GM21723 (cell line): ENCODE measurements around the gene ZNF546.

ENCODE experiments used
- ATAC-seq: cut with Tn5 transposase; IDR thresholded peaks from one replicate; pipeline ENCODE4 v1.9.1; 2021; ENCODE audit warnings: mild to moderate bottlenecking, moderate library complexity; ENCODE audit not compliant: unreplicated experiment

The ZNF546 gene

DNA sequence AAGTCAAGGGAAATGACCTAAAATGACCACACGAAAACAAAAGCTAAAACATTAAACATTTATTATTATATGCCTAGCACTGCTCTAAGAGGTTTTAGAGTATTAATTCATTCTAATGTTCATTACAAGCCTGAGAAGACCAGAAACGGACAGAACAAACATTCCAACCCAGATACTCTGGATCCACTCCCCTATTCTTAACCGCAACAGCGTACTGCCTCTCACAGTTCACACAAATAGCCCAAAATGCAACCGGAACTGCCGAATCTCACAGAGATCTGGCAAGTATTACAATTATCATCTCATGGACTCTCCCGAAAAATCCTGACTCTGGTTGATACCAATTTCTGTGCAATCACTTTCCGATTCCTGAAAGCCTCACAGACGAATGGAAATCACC is 57.8 kb downstream of the ZNF546 start:
- ATAC-seq: no peak

DNA sequence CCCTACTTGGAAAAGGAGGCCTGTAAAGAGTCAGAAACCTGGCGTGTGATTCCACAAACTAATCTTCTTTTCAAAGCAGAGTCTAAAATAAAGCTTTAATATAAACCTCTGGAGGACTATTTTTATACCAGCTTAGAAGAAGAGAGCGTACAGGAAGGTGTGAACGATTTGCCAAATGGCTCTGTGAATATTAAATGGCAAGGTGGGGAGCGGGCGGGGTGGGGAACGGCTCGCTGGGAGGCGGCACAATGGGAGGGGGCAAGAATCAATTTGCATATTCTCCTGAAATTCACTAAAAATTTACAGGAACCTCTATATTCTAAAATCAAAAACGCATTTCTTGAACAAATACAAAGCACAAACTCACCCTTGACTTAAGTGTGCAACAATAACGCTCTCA is 58.2 kb downstream of the ZNF546 start:
- ATAC-seq: no peak

- ATAC-seq: peak; percentile 76
Measured at GRCh38 chr19:40055832-40056504, 59.1 kb downstream of the ZNF546 start, which contains the start of gene ZNF780B. ZNF780B (minus strand) TSS chr19:40056231; CDS start chr19:40050332, 5,899 bp downstream.

- no peak for ATAC-seq
Measured at GRCh38 chr19:40056505-40056904, 59.6 kb downstream of the ZNF546 start.

DNA sequence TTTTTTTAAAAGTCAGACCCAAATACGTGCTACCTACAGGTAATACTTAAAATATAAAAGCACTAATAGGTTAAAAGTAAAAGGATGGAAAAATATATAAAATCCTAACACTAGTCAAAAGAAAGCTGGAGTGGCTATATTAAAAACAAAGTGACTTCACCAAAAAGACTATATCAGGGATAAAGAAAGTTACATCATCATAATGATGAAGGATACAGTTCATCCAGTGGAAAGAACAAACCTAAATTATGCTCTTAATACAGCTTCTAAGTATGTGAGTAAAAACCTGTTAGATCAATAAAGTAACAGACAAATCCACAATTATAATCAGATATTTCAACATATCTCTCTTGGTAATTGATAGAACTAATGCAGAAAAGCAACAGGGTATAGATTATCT is 60.3 kb downstream of the ZNF546 start:
- ATAC-seq: no peak

GRCh38 chr19:40059624-40060023 is 62.8 kb downstream of the ZNF546 start:
- no peak for ATAC-seq

- no peak for ATAC-seq
Measured at GRCh38 chr19:40070058-40070457, 73.2 kb downstream of the ZNF546 start.
